ENCODE results near the gene POU2AF2.

DNA sequence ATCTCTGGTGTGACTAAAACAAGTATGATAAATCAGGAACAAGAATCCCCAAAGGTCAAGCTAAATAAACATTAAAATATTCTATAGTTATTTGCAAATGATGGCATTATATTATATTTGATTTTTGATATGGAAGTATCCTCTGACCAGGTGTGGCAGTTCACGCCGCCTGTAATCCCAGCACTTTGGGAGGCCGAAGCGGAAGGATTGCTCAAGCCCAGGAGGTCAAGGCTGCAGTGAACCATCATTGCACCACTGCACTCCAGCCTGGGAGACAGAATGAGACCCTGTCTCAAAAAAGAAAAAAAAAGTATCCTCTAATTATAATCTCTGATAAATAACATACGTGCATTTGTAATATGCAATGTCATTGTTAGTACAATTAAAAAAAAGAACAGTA, 46.2 kb downstream of the POU2AF2 start:
- TF ChIP-seq TAF1 (IDR thresholded peaks at IDR 0.05; ENCODE audit: borderline replicate concordance, insufficient read depth, low read length) (no peak), POLR2AphosphoS5 (IDR thresholded peaks at IDR 0.05; ENCODE audit: low read depth, low read length) (no peak), SIN3A (IDR thresholded peaks at IDR 0.05; ENCODE audit: borderline replicate concordance, insufficient read depth, low read length) (no peak), FOXP2 (optimal IDR thresholded peaks at IDR 0.05; ENCODE audit: borderline replicate concordance, extremely low read depth, extremely low read length, insufficient read depth) (no peak)
- TF ChIP-seq, protein P1, sequence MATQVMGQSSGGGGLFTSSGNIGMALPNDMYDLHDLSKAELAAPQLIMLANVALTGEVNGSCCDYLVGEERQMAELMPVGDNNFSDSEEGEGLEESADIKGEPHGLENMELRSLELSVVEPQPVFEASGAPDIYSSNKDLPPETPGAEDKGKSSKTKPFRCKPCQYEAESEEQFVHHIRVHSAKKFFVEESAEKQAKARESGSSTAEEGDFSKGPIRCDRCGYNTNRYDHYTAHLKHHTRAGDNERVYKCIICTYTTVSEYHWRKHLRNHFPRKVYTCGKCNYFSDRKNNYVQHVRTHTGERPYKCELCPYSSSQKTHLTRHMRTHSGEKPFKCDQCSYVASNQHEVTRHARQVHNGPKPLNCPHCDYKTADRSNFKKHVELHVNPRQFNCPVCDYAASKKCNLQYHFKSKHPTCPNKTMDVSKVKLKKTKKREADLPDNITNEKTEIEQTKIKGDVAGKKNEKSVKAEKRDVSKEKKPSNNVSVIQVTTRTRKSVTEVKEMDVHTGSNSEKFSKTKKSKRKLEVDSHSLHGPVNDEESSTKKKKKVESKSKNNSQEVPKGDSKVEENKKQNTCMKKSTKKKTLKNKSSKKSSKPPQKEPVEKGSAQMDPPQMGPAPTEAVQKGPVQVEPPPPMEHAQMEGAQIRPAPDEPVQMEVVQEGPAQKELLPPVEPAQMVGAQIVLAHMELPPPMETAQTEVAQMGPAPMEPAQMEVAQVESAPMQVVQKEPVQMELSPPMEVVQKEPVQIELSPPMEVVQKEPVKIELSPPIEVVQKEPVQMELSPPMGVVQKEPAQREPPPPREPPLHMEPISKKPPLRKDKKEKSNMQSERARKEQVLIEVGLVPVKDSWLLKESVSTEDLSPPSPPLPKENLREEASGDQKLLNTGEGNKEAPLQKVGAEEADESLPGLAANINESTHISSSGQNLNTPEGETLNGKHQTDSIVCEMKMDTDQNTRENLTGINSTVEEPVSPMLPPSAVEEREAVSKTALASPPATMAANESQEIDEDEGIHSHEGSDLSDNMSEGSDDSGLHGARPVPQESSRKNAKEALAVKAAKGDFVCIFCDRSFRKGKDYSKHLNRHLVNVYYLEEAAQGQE (IDR thresholded peaks at IDR 0.05; ENCODE audit: insufficient read depth in 1 of 2, low read depth in 2 of 2, low read length in 2 of 2), result no peak

Data from PFSK-1 (cell line).